Stimulated activated CD8-positive, alpha-beta memory T cell treated with anti-CD3 and anti-CD28 coated beads, Interleukin-2, amount 100 ng/mL, for 1 hour (primary cell): ENCODE results near the gene UGT1A5.

Source experiments
- DNase-seq, 2 donors: peaks; one replicate each; pipeline ENCODE4 v3.0.0-alpha.2; 2020; ENCODE audit warnings: low read depth in 2 of 2

The UGT1A5 gene

GRCh38 chr2:233779722-233780121 is 67.0 kb downstream of the UGT1A5 start:
- DNase-seq = no peak

- DNase-seq = no peak
Measured at GRCh38 chr2:233780771-233781170, 68.1 kb downstream of the UGT1A5 start.

DNA sequence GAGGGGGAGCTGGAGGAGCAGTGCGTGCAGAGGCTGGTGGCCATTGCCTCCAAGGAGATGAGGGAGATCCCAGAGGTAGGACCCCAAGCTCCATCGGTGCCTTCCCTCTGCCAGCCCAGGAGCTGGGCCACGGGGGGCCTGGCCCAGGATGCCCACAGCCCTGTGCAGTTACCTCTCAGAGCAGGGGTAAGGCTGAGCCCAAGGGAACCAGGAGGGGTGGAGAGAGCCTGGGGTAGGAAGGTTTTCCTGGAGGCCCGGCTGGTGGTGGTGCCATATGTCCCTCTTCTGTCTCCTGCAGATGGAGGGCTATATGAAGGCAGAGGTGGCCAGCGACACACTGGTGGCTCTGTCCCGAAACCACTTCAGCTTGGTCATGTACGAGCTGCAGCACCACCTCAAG is 76.8 kb downstream of the UGT1A5 start:
- no peak for DNase-seq

DNA sequence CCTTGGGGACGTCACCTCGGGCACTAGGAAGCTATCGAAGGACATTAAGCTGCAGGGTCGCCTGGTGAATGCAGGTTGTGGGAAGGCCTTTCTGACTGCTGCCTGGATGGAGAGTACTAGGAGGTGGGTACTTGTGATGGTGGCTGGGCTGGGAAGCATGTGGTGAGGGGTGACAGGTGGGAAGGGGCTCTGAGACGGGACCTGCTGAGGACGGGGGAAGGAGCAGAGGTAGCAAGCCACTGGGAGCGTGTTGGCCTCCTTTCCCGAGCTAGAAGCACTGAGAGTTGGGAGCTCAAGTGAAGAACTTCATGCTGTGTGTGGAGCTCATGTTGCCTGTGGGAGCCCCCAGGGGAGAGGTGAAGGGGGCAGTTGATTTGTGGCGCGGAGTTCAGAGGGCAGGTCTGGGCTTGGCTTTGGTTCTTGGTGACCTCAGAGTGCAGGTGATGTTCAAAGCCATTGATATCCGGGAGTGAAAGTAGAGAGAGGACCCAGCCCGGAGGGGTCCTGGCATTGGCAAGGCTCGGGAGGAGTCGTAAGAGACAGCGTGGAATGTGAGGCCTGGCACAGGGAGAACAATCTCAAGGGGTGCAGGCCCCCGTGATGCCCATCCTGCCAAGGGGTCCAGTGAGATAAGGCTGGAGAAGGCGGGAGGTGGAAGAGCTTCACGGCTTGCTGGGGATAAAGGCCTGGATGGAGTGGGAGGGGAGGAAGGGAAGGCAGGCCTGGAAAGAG is 78.6 kb downstream of the UGT1A5 start:
- DNase-seq = no peak

GRCh38 chr2:233791883-233792329 is 79.2 kb downstream of the UGT1A5 start:
- DNase-seq = no peak

- DNase-seq = no peak
Measured at GRCh38 chr2:233792720-233793119, 80.0 kb downstream of the UGT1A5 start.

GRCh38 chr2:233793465-233794127 is 80.9 kb downstream of the UGT1A5 start:
- no peak for DNase-seq

- no peak for DNase-seq
Measured at GRCh38 chr2:233794128-233794658, 81.5 kb downstream of the UGT1A5 start.

DNA sequence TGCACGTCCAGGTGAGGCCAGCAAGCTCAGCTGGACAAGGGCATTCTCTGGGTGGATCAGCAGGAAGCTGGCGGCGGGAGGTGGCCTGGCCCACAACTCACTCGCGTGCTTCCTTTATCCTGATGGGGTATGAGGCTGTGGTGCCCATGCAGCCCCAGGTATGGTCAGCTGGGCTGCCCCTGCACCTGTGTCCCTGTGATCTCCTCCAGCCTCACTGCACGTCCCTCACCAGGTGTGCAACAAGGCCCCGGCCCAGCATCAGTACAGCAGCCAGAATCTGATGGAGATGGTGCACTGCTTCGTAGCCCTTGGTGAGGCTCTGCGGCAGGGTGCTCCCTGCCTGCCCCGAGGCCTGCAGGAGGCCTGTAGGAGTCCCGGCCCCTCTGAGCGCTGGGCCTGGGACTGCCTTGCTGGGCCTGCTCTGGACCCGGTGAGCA is 83.0 kb downstream of the UGT1A5 start:
- DNase-seq = no peak

GRCh38 chr2:233796254-233796653 is 83.5 kb downstream of the UGT1A5 start:
- no peak for DNase-seq

- DNase-seq = no peak
Measured at GRCh38 chr2:233798335-233799086, 85.8 kb downstream of the UGT1A5 start.

DNA sequence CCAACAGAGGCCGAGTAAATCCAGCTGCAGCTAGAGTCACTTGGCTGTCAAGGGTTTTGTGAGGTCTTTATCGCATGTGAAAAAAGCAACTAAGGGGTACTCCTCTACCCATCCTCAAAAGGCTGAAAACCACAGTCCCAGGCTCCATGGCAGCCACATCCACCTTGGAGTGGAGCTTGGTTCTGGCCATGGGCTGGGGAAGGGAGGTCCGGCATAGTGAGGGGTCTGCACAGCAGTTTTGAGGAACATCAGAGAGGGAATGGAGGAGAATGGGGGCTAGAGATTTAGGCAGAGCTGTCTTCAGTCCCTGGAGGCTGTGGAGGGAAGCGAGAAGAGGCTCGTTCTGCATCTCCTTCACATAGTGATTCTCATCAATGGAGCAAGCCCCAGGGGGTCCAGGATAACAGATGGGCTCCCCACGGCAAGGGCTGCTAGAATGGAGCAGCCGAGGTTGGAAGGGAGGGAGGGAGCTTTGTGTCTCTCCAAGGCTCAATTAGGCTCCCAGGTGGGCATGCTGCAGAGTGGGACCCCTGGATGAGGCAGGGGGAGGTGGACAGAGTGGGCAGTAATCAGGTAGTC is 86.5 kb downstream of the UGT1A5 start:
- no peak for DNase-seq

DNA sequence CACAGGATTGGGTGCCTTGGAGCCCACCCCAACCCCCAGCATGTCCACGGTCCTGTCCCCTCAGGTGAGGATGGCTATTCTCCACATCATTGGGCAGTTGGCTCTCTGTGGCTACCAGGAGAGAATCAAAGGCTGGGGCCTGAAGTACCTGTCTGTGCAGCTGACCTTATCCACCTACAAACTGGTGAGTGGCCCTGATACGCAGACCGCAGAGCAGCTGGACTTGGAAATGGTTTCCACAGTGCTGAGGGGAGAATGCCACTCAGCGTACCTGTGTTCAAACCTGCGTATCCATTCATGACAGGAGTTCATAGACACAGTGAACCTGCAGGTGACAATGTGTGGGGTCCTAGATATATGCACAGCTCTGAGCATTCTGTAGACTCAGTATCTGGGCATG is 87.0 kb downstream of the UGT1A5 start:
- DNase-seq = no peak

GRCh38 chr2:233800208-233800607 is 87.5 kb downstream of the UGT1A5 start:
- no peak for DNase-seq

DNA sequence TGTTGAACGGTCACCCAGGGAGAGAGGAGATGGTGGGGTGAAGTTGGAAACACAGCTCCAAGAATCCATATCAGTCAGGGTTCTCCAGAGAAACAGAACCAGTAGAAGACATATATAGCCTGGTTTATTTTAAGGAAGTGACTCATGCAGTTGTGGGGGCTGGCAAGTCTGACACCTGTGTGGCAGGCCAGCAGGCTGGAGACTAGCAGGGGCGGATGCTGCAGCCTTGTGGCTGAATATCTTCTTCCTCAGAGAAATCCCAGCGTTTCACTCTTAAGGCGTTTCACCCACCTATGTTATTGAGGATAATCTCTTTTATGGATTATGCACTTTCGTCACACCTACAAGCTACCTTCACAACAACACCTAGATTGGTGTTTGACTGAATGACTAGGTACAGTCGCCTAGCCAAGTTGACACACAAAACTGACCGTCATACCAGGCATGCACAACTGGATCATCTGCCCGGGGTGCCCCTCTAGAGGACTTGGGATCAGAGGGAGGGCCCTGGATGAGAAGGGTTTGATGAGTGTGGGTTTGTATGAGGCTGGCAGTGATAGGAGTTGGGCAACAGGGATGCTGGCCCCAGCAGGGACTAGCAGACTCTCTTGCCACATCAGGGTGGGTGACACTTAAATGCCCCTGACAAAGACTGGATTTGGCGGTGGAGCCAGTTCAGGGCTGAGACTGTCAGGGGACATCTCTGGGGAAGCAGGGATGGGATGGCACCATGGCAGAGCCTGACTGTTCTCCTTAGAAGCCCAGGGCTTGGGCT is 88.8 kb downstream of the UGT1A5 start:
- no peak for DNase-seq

- DNase-seq = no peak
Measured at GRCh38 chr2:233802132-233802815, 89.6 kb downstream of the UGT1A5 start.

- no peak for DNase-seq
Measured at GRCh38 chr2:233803292-233803911, 90.7 kb downstream of the UGT1A5 start.

DNA sequence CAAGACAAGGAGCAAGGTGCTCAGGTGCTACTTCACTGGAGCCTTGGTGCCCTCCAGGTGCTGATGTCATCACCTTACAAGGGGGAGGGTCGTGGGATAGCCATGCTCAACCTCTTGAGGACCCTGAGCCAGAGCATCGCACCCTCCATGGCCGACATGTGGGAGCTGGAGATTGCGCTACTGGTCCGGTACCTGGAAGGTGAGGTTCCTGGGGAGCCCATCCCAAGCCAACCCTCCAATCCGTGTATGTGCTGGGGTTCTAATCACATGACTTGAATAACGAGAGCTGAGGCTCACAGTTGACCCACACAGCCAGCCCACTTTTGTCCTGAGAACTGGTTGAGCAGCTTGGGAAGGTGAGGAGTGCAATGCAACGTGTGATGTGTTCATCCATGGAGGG is 91.3 kb downstream of the UGT1A5 start:
- no peak for DNase-seq

DNA sequence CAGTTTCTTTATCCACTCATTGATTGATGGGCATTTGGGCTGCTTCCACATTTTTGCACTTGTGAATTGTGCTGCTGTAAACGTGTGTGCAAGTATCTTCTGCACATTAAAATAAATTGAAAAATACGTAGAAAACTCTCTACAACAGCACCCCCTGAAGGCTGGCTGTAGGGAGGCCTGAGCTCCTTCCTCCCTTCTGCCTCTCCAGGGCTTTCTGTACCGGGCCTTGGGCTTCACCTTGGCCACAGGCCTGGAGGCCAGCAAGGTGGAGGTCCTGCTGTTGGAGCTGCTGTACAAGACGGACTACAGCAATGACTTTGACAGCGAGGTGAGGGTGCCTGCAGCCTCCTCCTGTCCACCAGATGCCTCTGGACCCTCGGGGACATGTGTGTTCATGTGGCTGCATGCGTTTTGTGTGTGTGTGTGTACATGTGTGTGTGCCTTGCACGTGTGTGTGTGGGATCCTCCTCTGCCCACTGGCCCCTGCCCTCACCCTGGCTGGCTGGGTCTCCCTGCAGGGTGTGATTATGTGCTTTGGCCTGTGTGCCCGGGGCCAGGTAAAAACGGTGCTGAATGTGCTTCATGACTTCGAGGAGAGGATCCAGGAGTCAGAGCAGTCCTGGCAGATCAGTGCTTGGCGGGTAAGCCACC is 94.6 kb downstream of the UGT1A5 start:
- DNase-seq = no peak
